A549 treated with RU486 at 1 μM for 4 hours (cell line): ENCODE results near the gene GPR142. TPM values are rescaled to one million over a fixed set of nuclear protein-coding genes. Genes with fewer than 3 reads are reported as not detected.

Experiments used
- total RNA-seq: library from RNA; stranded (reverse); fragments of 200-300 nt; extraction: Qiagen RNA extraction; gene quantifications from 5 replicates; pipeline ENCODE4 v1.2.3, GENCODE V29; 2022; ENCODE audit warnings: low read depth

GPR142 gene
- total RNA-seq: 0.07 TPM in 1 of 5 replicates, not detected in the others

GRCh38 chr17:74367206-74367605 is at the start of gene GPR142:
Gene GPR142 (plus strand): TSS chr17:74367506. CDS start chr17:74369541, 2,035 bp downstream.

DNA sequence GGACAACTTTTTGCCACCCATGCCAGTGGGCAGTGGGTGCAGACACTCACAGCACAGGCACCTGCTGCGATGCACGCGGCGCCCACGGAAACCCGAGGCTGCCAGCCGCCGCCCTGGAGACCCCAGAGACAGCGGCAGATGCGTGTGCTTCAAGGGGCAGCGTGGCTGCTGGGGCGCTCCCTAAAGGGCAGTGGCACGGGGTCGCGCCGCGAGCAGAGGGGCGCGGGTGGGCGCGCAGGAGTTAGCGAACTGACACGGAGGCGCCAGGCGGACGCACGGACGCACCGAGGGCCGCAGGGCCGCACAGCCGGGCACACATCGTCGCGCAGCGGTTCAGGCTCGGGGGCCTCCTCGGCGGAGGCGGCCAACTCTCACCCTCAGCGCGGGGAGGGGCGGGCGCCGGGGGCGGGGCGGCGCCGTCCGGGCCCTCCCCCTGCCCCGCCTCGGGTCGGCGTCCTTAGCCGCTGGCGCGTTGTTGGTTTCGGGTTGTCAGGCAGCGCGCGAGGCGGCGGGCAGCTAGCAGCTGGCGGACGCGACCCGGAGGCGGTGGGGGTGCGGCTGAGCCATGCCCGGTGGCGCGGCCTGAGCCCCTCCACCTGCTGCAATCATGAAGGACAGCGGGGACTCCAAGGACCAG is 41.4 kb upstream of the GPR142 start, which contains the start of gene KIF19:
KIF19 (plus strand) TSS at position 484 of the 637 bp plus-strand sequence; CDS start at position 608, 124 bp downstream.

GRCh38 chr17:74361230-74362068 is 5.9 kb upstream of the GPR142 start, which contains the start of gene BTBD17:
Gene BTBD17 (minus strand): TSS chr17:74361868. CDS start chr17:74361819, 49 bp downstream.

Other genes with a start within 250 kb of the GPR142 start
- 2,669 to 3,560 TPM (median 2,998 TPM) in 5 replicates for gene RPL38, start 163.8 kb upstream of the GPR142 start, total RNA-seq
- 1.5 to 2.0 TPM (median 1.9 TPM) in 5 replicates for gene TTYH2, start 153.9 kb upstream of the GPR142 start, total RNA-seq
- 0.09 TPM in 1 of 5 replicates, not detected in the others for gene DNAI2, start 93.3 kb upstream of the GPR142 start, total RNA-seq
- gene KIF19, start 41.3 kb upstream of the GPR142 start, total RNA-seq: 0.03 TPM in 1 of 5 replicates, not detected in the others
- not detected in 5 replicates for gene BTBD17, start 5.6 kb upstream of the GPR142 start, total RNA-seq
- 55.3 to 80.4 TPM (median 72.7 TPM) in 5 replicates for gene GPRC5C, start 64.6 kb downstream of the GPR142 start, total RNA-seq
- 0.10 TPM in 1 of 5 replicates, not detected in the others for gene CD300A, start 99.1 kb downstream of the GPR142 start, total RNA-seq
- gene CD300LB, start 164.0 kb downstream of the GPR142 start, total RNA-seq: 0.05 to 0.13 TPM (median 0.07 TPM) in 3 of 5 replicates, not detected in the others
- gene CD300C, start 178.6 kb downstream of the GPR142 start, total RNA-seq: 0.08 to 0.22 TPM (median 0.16 TPM) in 5 replicates
- 0.27 to 1.00 TPM (median 0.43 TPM) in 3 of 5 replicates, not detected in the others for gene CD300H, start 200.0 kb downstream of the GPR142 start, total RNA-seq
- gene CD300LD, start 224.8 kb downstream of the GPR142 start, total RNA-seq: not detected in 5 replicates